KMS-11 (cell line): ENCODE results near the gene CAV3.

Experiments used
- H2AFZ ChIP-seq: fragments of 200-600 bp; sonication (generic); 2 replicates; pipeline ENCODE4 v1.6.1; 2016; ENCODE audit warnings: antibody characterized with exemption, mixed run types, low read depth
- H3K27ac ChIP-seq: fragments of 200-600 bp; sonication (generic); 2 replicates; pipeline ENCODE4 v1.6.1; 2016; ENCODE audit warnings: mild to moderate bottlenecking, mixed run types
- H3K27me3 ChIP-seq: fragments of 200-600 bp; sonication (generic); 2 replicates; pipeline ENCODE4 v1.6.1; 2017; ENCODE audit warnings: mild to moderate bottlenecking, low read depth, mixed run types, moderate library complexity; ENCODE audit not compliant: insufficient read depth
- H3K36me3 ChIP-seq: fragments of 200-600 bp; sonication (generic); 2 replicates; pipeline ENCODE4 v1.6.1; 2017; ENCODE audit warnings: mild to moderate bottlenecking, mixed run types; ENCODE audit not compliant: insufficient read depth
- H3K4me1 ChIP-seq: fragments of 200-600 bp; sonication (generic); 2 replicates; pipeline ENCODE4 v1.6.1; 2016; ENCODE audit warnings: mild to moderate bottlenecking, low read depth, mixed run types; ENCODE audit not compliant: poor library complexity, severe bottlenecking
- H3K4me2 ChIP-seq: fragments of 200-600 bp; sonication (generic); 2 replicates; pipeline ENCODE4 v1.7.0; 2016; ENCODE audit warnings: mild to moderate bottlenecking, mixed run types
- H3K4me3 ChIP-seq: fragments of 200-600 bp; sonication (generic); IDR thresholded peaks from 2 replicates; pipeline ENCODE4 v1.6.1; 2017; ENCODE audit warnings: low read depth, low read length, mixed read lengths; ENCODE audit not compliant: insufficient read depth
- H3K79me2 ChIP-seq: fragments of 200-600 bp; sonication (generic); 2 replicates; pipeline ENCODE4 v1.6.1; 2016; ENCODE audit warnings: low read depth, mixed run types; ENCODE audit not compliant: insufficient read depth
- H3K9ac ChIP-seq: fragments of 200-600 bp; sonication (generic); 2 replicates; pipeline ENCODE4 v1.6.1; 2016; ENCODE audit warnings: mild to moderate bottlenecking, mixed run types
- H4K20me1 ChIP-seq: fragments of 200-600 bp; sonication (generic); 2 replicates; pipeline ENCODE4 v1.6.1; 2016; ENCODE audit warnings: mild to moderate bottlenecking, mixed run types; ENCODE audit not compliant: insufficient read depth
- TF ChIP-seq, protein P1 (sequence below): fragments of 200-600 bp; sonication (generic); conservative IDR thresholded peaks from 2 replicates; pipeline ENCODE4 v1.6.1; 2017; ENCODE audit warnings: low read depth, mild to moderate bottlenecking, antibody characterized with exemption, low read length, moderate library complexity, mixed read lengths

CAV3 gene

DNA sequence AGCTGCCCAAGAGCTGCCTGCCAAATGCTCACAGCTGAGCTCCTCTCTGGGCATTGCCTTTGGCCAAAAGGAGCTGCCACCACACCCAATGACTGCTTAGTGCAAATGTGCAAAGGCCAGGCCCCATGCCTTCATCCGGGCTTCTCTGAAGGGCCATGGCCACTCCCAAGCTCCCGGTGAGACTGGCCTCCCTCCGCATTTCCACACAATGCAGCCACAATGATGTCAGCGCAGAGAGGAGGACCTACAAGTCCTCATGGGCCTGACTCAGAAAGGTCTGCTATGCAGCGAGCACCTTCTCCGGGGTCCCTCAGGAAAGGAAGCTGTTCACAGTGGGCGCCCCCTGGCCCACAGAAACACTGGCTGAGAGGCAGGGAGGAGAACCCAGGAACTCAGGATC, 23.1 kb downstream of the CAV3 start:
- TF ChIP-seq, protein P1, sequence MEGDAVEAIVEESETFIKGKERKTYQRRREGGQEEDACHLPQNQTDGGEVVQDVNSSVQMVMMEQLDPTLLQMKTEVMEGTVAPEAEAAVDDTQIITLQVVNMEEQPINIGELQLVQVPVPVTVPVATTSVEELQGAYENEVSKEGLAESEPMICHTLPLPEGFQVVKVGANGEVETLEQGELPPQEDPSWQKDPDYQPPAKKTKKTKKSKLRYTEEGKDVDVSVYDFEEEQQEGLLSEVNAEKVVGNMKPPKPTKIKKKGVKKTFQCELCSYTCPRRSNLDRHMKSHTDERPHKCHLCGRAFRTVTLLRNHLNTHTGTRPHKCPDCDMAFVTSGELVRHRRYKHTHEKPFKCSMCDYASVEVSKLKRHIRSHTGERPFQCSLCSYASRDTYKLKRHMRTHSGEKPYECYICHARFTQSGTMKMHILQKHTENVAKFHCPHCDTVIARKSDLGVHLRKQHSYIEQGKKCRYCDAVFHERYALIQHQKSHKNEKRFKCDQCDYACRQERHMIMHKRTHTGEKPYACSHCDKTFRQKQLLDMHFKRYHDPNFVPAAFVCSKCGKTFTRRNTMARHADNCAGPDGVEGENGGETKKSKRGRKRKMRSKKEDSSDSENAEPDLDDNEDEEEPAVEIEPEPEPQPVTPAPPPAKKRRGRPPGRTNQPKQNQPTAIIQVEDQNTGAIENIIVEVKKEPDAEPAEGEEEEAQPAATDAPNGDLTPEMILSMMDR = no peak
- H3K36me3 ChIP-seq = no peaks in the 10 kb centered on the region
- H2AFZ ChIP-seq = no peak overlapping the region
- no peak overlapping the region for H3K4me2 ChIP-seq
- H3K4me3 ChIP-seq = no peak overlapping the region
- no peaks in the 10 kb centered on the region for H3K4me1 ChIP-seq
- H3K9ac ChIP-seq = no peak overlapping the region
- H3K79me2 ChIP-seq = no peaks in the 10 kb centered on the region
- H3K27me3 ChIP-seq = no peaks in the 10 kb centered on the region
- H4K20me1 ChIP-seq = no peaks in the 10 kb centered on the region
- no peak overlapping the region for H3K27ac ChIP-seq

DNA sequence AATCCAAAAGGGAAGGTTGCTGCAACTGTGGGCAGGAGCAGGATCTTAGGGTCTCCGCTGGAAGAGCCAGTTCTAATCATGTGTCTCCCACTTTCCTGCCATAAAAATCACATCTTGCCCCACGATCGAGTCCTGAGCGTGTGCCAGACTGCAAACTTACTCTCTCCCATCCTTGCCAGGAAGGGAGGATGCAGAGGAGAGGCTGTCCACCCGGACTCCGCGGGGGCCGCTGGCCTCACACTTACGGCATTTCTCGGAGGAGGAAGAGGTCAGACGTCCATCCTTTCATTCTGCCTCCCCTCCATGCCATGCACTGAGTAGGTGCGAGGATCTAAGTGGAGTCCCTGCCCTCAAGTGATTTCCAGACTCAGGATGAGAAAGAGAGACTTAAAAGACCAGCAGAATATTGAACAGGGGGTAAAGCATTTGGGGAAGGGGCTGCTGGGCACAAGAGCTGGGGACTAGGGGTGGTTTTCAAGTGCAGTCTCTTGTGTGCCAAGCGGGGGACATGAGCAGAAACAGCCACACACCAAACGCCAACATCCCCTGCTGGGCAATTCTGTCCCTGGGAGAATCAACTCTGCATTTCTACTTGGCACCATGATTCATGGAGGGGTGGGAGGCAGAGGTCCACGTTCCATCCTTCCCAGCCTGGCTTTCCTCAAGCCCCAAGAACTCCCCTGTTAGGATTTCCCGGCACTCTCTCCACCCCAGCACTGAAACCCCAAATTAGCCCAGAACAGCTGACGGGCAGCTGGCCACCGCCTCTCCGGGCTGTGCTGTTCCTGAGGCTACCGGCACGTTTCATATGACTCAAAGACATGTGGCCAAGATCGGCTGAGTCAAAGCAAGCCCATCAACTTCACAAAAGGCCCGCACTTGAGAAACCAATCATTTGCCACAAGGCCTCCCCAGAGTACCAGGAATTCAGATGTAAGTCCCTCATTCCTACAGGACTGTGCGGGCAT, 24.2 kb downstream of the CAV3 start:
- Histone ChIP-seq H3K4me3 (no peak overlapping the region), H3K27ac (no peak overlapping the region), H3K4me2 (no peak overlapping the region), H3K36me3 (no peaks in the 10 kb centered on the region), H3K9ac (no peak overlapping the region), H3K4me1 (no peaks in the 10 kb centered on the region), H3K79me2 (no peaks in the 10 kb centered on the region), H3K27me3 (no peaks in the 10 kb centered on the region), H2AFZ (no peak overlapping the region), H4K20me1 (no peaks in the 10 kb centered on the region)
- TF ChIP-seq, protein P1 = no peak

DNA sequence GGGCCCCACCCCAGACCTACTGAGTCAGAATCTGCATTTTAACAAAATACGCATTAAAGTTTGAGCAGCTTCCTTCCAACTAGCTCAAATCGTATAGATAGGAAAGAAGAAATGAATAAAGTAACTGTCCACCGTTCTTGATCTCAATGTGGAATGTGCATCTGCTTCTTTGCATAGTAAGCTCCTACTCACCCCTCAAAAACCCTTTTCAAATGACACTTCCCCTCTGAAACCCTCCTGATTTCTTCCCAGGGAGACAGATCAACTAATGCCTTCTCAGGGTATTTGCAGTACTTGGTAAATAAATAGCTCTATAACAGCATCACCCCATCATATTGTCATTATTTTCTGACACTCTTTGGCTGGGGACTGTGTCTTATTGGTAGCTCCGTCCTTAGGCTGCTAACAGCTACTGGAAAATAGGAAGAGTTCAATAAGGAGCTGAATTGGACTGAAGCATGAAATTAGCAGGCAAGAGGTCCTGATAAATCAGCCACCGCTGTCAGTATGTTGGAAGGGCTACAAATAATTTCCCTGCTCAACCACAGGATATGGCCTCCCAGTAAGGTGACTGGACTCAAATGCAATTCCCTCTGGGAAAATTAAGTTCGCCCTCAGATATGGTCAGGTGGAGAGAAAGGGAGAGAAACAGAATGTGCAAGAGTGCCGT, 25.6 kb downstream of the CAV3 start:
- no peak overlapping the region for H3K27ac ChIP-seq
- H4K20me1 ChIP-seq = no peaks in the 10 kb centered on the region
- TF ChIP-seq, protein P1 = no peak
- H3K79me2 ChIP-seq = no peaks in the 10 kb centered on the region
- H3K4me2 ChIP-seq = no peak overlapping the region
- H3K4me3 ChIP-seq = no peak overlapping the region
- H3K4me1 ChIP-seq = no peaks in the 10 kb centered on the region
- H3K36me3 ChIP-seq = no peaks in the 10 kb centered on the region
- H3K9ac ChIP-seq = no peak overlapping the region
- H3K27me3 ChIP-seq = no peaks in the 10 kb centered on the region
- no peak overlapping the region for H2AFZ ChIP-seq

DNA sequence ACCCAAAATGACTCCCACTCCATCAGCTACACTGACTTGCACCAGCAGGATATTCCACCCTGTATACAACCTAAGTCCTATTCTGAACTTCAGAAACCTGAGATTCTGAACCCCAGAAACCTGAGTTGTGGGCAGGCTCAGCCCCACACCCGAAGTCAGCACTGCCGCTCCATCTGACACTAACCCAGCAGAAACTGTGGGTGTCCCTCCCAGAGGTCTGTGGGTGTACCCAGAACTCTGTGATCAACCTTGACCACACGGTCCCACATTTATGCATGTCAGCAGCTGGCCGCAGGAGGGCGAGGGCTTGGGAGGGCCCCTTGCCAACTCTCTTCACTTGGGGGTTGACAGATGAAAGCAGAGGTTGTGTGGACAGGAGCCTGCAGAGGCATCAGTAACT, 26.5 kb downstream of the CAV3 start:
- Histone ChIP-seq H3K36me3 (no peaks in the 10 kb centered on the region), H3K4me2 (no peak overlapping the region), H3K4me3 (no peak overlapping the region), H3K4me1 (no peaks in the 10 kb centered on the region), H2AFZ (no peak overlapping the region), H3K27ac (no peak overlapping the region), H4K20me1 (no peaks in the 10 kb centered on the region), H3K79me2 (no peaks in the 10 kb centered on the region), H3K9ac (no peak overlapping the region), H3K27me3 (no peaks in the 10 kb centered on the region)
- TF ChIP-seq, protein P1 = no peak
